A673 (cell line): ENCODE results near the gene ABCD3. TPM values are rescaled to one million over a fixed set of nuclear protein-coding genes. Genes with fewer than 3 reads are reported as not detected.
A peak's percentile ranks its signal among the peaks of the same experiment; 100 is the strongest.

Source experiments
- BruUV-seq: library from RNA; stranded (reverse); fragments of 400-500 nt; replicated peaks from 2 replicates; lab custom pipeline; 2021; lab: Mats Ljungman, UMichigan
- CTCF ChIA-PET: fragments of 300-600 bp; sonication (Branson Sonifier 250); formaldehyde crosslinking; loops from one replicate; lab custom pipeline; 2022; ENCODE audit warnings: antibody characterized with exemption; lab: Charles Lee
- POLR2A ChIA-PET: fragments of 300-600 bp; sonication (Branson Sonifier 250); formaldehyde crosslinking; loops from one replicate; lab custom pipeline; 2022; ENCODE audit warnings: antibody characterized with exemption; ENCODE audit not compliant: low non-redundant PET; lab: Charles Lee
- DNase-seq: peaks from one replicate; pipeline ENCODE4 v3.0.0-alpha.2; 2015; ENCODE audit warnings: low spot score
- H3K27ac ChIP-seq: fragments of 200-600 bp; sonication (generic); 2 replicates; pipeline ENCODE4 v1.5.1; 2016; ENCODE audit warnings: mixed run types, low read depth, mild to moderate bottlenecking, mixed read lengths, antibody characterized with exemption, low read length; ENCODE audit not compliant: poor library complexity, severe bottlenecking
- H3K27me3 ChIP-seq: fragments of 200-600 bp; sonication (generic); replicated peaks from 2 replicates; pipeline ENCODE4 v1.6.1; 2017; ENCODE audit warnings: mixed run types, low read depth, mild to moderate bottlenecking, mixed read lengths, antibody characterized with exemption, low read length; ENCODE audit not compliant: insufficient read depth, poor library complexity
- H3K36me3 ChIP-seq: fragments of 200-600 bp; sonication (generic); 2 replicates; pipeline ENCODE4 v1.6.1; 2016; ENCODE audit warnings: mixed run types, mild to moderate bottlenecking, mixed read lengths, antibody characterized with exemption, low read length; ENCODE audit not compliant: insufficient read depth, poor library complexity, severe bottlenecking
- H3K4me1 ChIP-seq: fragments of 200-600 bp; sonication (generic); 2 replicates; pipeline ENCODE4 v1.6.1; 2017; ENCODE audit warnings: mixed run types, mild to moderate bottlenecking, mixed read lengths, antibody characterized with exemption, low read length; ENCODE audit not compliant: insufficient read depth, poor library complexity, severe bottlenecking
- H3K4me3 ChIP-seq: fragments of 200-600 bp; sonication (generic); 2 replicates; pipeline ENCODE4 v1.5.1; 2016; ENCODE audit warnings: low read depth, mixed run types, mild to moderate bottlenecking, mixed read lengths, low read length; ENCODE audit not compliant: poor library complexity, severe bottlenecking
- H3K9me3 ChIP-seq: fragments of 200-600 bp; sonication (generic); 2 replicates; pipeline ENCODE4 v1.6.1; 2016; ENCODE audit warnings: mixed run types, low read depth, mild to moderate bottlenecking, mixed read lengths, antibody characterized with exemption, low read length; ENCODE audit not compliant: poor library complexity, severe bottlenecking
- EZH2 ChIP-seq: fragments of 200-600 bp; sonication (generic); IDR thresholded peaks from 2 replicates; pipeline ENCODE4 v1.6.1; 2017; ENCODE audit warnings: borderline replicate concordance, low read depth, mild to moderate bottlenecking, mixed read lengths, antibody characterized with exemption, low read length; ENCODE audit not compliant: poor library complexity, severe bottlenecking
- intact Hi-C: fragments of 100-400 bp; cut with micrococcal nuclease; formaldehyde crosslinking; loops from one replicate; pipeline ENCODE4 v1.10.0; 2022; ENCODE audit not compliant: unreplicated experiment
- total RNA-seq: library from RNA; stranded (reverse); gene quantifications from 2 replicates; pipeline ENCODE4 v1.2.3, GENCODE V29; 2021
- TF ChIP-seq, protein P1 (sequence below): fragments of 300-800, 200-600 bp; sonication (generic); conservative IDR thresholded peaks from 2 replicates; pipeline ENCODE4 v1.5.1; 2017; ENCODE audit warnings: low read depth, mild to moderate bottlenecking, antibody characterized with exemption, low read length, moderate library complexity, mixed read lengths

Gene ABCD3
- total RNA-seq, 1 experiment from 2014 or later = 65.0 TPM

DNA sequence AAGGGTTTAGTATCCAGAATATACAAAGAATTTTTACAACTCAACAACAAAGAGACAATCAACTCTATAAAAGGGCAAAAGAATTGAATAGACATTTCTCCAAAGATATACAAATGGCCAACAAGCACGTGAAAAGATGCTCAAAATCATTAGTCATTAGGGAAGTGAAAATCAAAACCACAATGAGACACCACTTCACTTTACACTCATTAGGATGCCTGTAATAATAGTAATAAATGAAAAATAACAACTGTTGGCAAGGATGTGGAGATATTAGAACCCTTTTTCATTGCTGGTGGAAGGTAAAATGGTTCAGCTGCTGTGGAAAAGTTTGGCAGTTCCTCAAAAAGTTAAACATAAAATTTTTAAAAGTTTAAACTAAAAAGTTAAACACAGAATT is 7.0 kb upstream of the ABCD3 start:
- CTCF ChIA-PET = no interaction called here
- no peaks in the 10 kb centered on the region for H3K36me3 ChIP-seq
- intact Hi-C loops = no loop called here

DNA sequence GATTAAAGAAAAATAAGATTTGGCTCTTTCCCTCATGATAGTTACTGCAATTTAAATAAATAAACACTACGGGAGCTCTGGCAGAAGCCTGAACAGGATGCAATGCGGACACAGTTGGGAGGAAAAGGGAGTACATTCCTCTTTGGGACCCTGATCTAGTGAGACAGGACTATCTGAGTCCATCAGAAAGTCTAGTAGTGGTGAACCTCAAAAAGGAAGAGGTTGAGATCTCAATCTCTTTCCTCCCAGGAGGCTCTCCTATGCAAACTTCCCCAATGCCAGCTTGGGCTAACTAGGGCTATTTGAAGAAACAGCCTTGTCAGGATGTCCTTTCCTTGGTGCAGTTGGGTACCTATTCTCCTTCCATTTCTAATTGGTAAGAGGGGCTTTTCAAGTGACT is 4.9 kb upstream of the ABCD3 start:
- Histone ChIP-seq H3K4me3 (no peak overlapping the region), H3K9me3 (no peaks in the 10 kb centered on the region), H3K36me3 (no peaks in the 10 kb centered on the region), H3K4me1 (peaks cover 7% of the 10 kb centered on the region), H3K27me3 (peaks cover 13% of the 10 kb centered on the region), H3K27ac (no peak overlapping the region)
- BruUV-seq = no TSS peak
- TF ChIP-seq EZH2 = no peak
- TF ChIP-seq, protein P1, sequence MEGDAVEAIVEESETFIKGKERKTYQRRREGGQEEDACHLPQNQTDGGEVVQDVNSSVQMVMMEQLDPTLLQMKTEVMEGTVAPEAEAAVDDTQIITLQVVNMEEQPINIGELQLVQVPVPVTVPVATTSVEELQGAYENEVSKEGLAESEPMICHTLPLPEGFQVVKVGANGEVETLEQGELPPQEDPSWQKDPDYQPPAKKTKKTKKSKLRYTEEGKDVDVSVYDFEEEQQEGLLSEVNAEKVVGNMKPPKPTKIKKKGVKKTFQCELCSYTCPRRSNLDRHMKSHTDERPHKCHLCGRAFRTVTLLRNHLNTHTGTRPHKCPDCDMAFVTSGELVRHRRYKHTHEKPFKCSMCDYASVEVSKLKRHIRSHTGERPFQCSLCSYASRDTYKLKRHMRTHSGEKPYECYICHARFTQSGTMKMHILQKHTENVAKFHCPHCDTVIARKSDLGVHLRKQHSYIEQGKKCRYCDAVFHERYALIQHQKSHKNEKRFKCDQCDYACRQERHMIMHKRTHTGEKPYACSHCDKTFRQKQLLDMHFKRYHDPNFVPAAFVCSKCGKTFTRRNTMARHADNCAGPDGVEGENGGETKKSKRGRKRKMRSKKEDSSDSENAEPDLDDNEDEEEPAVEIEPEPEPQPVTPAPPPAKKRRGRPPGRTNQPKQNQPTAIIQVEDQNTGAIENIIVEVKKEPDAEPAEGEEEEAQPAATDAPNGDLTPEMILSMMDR = no peak
- DNase-seq = no peak
- intact Hi-C loops = no loop called here
- ChIA-PET POLR2A (no interaction called here), CTCF (no interaction called here)

More for the DNA sequence above, 7.0 kb upstream of the ABCD3 start:
- DNase-seq = no peak
- no TSS peak for BruUV-seq
- H3K27ac ChIP-seq = no peak overlapping the region
- TF ChIP-seq, protein P1 = no peak
- TF ChIP-seq EZH2 = no peak
- no peak overlapping the region for H3K4me3 ChIP-seq
- POLR2A ChIA-PET = no interaction called here
- no peaks in the 10 kb centered on the region for H3K9me3 ChIP-seq
- no peaks in the 10 kb centered on the region for H3K4me1 ChIP-seq
- peaks cover 18% of the 10 kb centered on the region for H3K27me3 ChIP-seq

DNA sequence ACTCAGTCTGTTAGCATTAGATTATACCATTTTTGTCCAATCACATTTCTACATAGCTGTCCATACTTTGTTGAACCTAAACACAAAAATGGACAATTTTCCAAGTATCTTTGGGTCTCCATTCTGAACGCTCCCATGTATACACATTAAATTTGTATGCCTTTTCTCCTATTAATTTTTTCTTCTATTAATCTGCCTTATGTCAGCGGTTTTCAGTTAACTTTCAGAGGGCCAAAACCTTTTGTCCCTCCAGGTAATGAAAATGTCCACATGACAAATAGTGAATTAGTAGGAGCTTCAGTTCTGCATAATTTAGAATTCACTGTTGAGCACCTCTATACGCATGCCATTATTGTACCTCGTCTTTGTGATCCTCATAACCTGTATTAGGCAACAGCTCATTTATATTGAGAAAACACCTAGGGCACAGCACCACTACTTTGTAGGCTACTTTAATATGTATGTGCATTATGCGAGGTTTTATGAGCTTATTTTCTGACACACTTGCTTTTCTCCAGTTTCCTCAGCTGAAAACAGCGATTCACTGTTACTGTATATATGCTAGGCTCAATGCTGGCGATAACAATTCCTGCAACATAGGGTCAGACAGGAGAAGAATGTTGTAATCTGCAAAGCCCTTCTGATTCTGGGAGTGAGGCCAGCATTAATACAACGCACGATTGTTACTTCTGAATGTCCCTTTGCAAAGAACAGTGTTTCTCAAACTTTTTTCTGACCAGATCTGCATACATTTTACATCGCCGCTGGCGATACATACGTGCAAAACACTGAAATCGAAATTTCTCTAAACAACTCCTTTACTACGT is 1.1 kb upstream of the ABCD3 start:
- CTCF ChIA-PET = interaction anchor here (1.0 kb wide), 1 partner anchor 377 kb away, joined by 3 read pairs; no protein-coding TSS in a partner anchor
- H3K27ac ChIP-seq = peak overlapping the region; percentile 86
- DNase-seq = peak; percentile 45
- H3K27me3 ChIP-seq = no peaks in the 10 kb centered on the region
- POLR2A ChIA-PET = interaction anchor here (0.6 kb wide), 1 partner anchor 570 kb away, joined by 7 read pairs; no protein-coding TSS in a partner anchor
- peak overlapping the region; percentile 84 for H3K4me3 ChIP-seq
- H3K9me3 ChIP-seq = no peaks in the 10 kb centered on the region
- peaks cover 20% of the 10 kb centered on the region for H3K4me1 ChIP-seq
- H3K36me3 ChIP-seq = no peaks in the 10 kb centered on the region
- TF ChIP-seq, protein P1 = no peak
- TF ChIP-seq EZH2 = no peak
- BruUV-seq = no TSS peak
- intact Hi-C loops = no loop called here
